KOPT-K1 (cell line): Measurements from ENCODE around the gene SORCS2.

ENCODE experiments used
- H3K27ac ChIP-seq: fragments of 200-600 bp; sonication (generic); 2 replicates; pipeline ENCODE4 v1.5.1; 2016; ENCODE audit warnings: antibody characterized with exemption, mild to moderate bottlenecking, low read depth, low read length; ENCODE audit not compliant: poor library complexity, severe bottlenecking
- H3K36me3 ChIP-seq: fragments of 200-600 bp; sonication (generic); 2 replicates; pipeline ENCODE4 v1.5.1; 2017; ENCODE audit warnings: antibody characterized with exemption, mild to moderate bottlenecking, low read length, moderate library complexity; ENCODE audit not compliant: insufficient read depth
- H3K9me3 ChIP-seq: fragments of 200-600 bp; sonication (generic); 2 replicates; pipeline ENCODE4 v1.5.1; 2017; ENCODE audit warnings: antibody characterized with exemption, low read length, mild to moderate bottlenecking; ENCODE audit not compliant: insufficient read depth, poor library complexity, severe bottlenecking

SORCS2 gene

DNA sequence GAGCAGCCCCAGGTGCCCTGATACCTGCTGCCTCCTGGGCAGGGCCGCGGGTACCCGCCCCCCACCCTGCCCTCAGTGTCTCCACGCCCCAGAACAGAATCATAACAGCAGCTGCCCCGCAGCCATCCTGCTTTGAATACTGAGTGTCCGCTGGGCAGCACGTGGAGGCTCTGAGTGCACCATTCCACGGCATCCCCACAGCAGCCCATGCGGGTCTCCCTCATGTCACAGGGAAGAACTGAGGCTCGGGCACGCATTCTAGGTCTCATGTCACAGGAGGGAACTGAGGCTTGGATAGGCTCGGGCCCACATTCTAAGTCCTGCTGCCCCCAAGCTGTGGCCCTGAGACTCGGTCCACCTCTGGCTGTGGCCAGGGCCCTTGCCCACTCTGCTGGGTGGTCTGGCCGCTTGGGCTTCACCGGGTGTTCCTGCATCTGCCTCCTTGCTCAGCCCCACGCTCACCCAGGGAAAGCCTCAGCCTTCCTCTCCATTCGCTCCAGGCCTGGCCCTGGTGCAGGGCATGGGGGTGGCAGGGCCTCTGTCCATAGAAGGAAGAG, 464.0 kb downstream of the SORCS2 start:
- Histone ChIP-seq H3K27ac (no peak overlapping the region), H3K36me3 (no peaks in the 10 kb centered on the region), H3K9me3 (no peaks in the 10 kb centered on the region)

- H3K36me3 ChIP-seq, result no peaks in the 10 kb centered on the region
- no peak overlapping the region for H3K27ac ChIP-seq
- no peaks in the 10 kb centered on the region for H3K9me3 ChIP-seq
These were observed 465.4 kb downstream of the SORCS2 start for GRCh38 chr4:7657545-7658297.

DNA sequence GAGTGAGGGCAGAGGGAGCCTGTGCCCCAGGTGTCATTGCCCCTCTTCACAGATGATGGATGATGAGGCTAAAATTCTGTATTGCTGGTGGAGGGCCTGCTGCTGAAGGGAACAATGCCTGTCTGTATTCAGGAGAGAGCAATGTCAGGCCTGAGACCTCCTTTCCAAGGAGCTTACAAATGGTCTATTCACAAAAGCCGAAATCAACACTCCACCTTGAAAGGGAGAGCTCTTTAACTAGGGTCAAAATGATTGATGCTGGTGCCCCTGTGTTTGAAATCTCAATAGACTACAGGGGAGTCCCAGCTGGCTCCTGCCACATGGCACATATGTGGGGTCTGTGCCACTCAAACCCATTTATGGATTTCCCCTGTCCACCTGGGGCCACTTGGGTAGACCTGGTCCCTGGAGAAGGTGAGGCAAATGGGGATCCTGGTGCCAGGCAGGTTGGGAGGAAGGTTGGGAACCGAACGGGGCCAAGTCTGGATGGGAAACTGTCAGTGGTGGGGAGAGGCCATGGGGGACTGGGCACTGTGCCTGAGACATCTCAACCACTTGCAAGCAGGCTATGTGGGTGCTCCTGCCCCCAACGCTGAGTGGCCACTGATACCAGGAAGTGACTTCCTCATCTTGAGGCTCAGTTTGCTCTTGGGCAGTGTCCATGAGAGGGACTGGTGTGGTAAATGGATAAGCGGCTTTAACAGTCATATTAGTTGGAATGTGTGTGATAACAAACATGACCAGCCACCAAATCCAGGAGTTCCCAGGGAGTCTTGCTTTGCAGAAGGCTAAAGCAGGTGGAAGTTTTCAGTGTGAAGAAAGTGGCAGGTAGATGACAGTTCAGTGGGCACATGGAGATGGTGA, 466.2 kb downstream of the SORCS2 start:
- Histone ChIP-seq H3K36me3 (no peaks in the 10 kb centered on the region), H3K27ac (no peak overlapping the region), H3K9me3 (no peaks in the 10 kb centered on the region)

- Histone ChIP-seq H3K9me3 (no peaks in the 10 kb centered on the region), H3K27ac (no peak overlapping the region), H3K36me3 (no peaks in the 10 kb centered on the region)
These were observed 467.3 kb downstream of the SORCS2 start for GRCh38 chr4:7659429-7660175.

DNA sequence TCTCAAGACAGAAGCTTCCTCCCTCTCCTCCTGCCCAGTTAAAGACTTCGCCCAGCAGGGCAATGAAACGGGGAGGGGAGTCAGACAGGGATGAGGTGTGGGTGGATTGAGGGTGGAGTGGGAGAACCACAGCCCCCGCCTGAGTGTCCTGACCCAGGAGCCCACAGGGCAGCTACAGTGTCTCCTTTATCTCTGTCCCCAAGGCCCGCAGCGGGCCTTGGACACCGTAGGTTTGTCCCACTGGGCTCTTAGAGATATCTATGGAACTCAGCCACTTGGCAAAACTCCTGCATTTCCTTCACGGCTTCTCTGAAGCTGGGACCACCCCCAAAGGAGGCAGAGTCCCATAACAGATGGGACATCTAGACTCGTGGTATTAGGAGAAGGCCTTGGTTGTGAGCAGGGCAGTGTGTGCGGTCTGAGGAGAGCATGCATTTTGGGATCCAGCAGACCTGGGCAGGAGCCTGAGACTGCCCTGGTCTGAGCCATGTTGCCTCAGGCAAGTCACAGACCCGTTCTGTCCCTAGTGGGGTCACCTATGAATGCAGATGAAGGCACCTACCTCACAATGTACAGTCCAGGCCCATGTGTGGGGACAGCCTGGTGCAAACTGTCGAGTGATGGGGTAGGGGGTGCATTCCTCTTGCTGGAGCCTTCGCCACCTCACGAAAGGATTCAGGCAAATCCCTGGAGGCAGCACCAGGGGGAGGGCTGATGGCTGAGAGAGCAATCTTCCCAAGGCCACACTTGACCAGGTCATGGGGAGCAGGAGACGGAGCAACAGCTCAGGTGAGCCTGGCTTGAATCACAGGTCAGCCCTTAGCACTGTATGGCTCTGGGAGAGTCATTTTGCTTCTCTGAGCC, 468.1 kb downstream of the SORCS2 start:
- H3K9me3 ChIP-seq, result no peaks in the 10 kb centered on the region
- no peaks in the 10 kb centered on the region for H3K36me3 ChIP-seq
- no peak overlapping the region for H3K27ac ChIP-seq

DNA sequence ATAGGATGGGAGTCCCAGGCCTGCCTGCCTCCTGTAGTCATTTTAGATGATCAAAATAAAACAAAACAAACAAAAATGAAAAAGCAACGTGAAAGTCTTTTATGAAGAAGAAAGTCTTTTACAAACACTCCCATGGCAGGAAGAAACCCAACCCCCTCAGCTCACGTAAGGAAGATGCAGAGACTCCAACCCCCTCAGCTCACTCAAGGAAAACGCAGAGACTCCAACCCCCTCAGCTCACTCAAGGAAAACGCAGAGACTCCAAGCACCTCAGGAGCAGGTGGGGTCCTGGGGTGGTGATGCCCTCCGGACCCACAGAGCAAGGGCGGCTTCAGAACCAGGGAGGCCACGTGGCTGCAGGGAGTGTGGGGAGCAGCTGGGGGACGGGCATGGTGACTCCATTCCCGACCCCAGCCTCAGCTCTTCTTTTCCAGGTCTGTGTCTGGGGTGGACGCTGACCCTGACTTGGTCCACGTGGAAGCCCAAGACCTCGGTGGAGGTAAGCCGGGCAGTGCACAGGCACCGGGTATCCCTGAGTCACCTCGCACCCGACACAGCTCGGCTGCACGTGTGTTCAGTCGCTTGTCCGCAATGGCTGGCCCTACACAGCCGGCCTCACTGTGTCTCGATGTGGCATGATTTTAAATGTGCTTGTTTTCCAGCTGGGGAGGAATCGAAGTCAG, 468.9 kb downstream of the SORCS2 start:
- H3K27ac ChIP-seq, result no peak overlapping the region
- no peaks in the 10 kb centered on the region for H3K36me3 ChIP-seq
- no peaks in the 10 kb centered on the region for H3K9me3 ChIP-seq

GRCh38 chr4:7661846-7662506, 469.6 kb downstream of the SORCS2 start:
- Histone ChIP-seq H3K36me3 (no peaks in the 10 kb centered on the region), H3K9me3 (no peaks in the 10 kb centered on the region), H3K27ac (no peak overlapping the region)

DNA sequence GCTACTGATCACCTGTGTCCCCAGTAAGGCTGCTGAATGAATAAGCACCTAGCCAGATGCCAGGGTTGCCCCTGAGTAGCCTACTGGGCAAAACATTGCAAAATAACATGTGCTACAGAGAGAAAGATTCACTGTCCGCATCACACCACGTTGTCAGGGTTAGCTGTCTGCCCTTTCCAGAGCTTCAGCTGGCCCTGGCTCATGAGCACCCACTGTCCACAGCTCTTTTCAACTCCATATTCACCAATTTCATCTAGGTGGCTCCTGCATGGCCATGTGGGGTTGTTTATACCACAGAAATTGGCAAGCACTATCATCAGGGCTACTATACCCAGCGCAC, 470.1 kb downstream of the SORCS2 start:
- H3K27ac ChIP-seq, result no peak overlapping the region
- H3K9me3 ChIP-seq, result no peaks in the 10 kb centered on the region
- no peaks in the 10 kb centered on the region for H3K36me3 ChIP-seq

GRCh38 chr4:7663075-7663541, 470.8 kb downstream of the SORCS2 start:
- Histone ChIP-seq H3K36me3 (no peaks in the 10 kb centered on the region), H3K27ac (no peak overlapping the region), H3K9me3 (no peaks in the 10 kb centered on the region)

DNA sequence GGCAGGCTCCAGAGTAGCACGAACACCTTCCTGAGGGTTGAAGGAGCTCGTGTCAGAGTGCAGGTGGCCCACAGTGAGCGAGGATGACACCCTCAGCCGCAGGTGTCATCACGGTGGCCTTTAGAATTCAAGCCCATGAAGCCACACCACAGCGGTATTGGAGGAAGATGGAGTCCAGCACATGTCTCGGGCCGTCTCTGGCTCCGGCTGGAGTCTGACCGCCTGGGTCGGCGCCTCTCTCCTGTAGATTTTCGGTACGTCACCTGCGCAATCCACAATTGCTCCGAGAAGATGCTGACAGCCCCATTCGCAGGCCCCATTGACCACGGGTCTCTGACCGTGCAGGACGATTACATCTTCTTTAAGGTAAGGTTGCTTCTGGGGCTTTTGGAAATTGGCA, 471.8 kb downstream of the SORCS2 start:
- no peaks in the 10 kb centered on the region for H3K36me3 ChIP-seq
- no peaks in the 10 kb centered on the region for H3K9me3 ChIP-seq
- no peak overlapping the region for H3K27ac ChIP-seq

- no peaks in the 10 kb centered on the region for H3K36me3 ChIP-seq
- no peak overlapping the region for H3K27ac ChIP-seq
- no peaks in the 10 kb centered on the region for H3K9me3 ChIP-seq
These were observed 473.0 kb downstream of the SORCS2 start for GRCh38 chr4:7665321-7665720.

DNA sequence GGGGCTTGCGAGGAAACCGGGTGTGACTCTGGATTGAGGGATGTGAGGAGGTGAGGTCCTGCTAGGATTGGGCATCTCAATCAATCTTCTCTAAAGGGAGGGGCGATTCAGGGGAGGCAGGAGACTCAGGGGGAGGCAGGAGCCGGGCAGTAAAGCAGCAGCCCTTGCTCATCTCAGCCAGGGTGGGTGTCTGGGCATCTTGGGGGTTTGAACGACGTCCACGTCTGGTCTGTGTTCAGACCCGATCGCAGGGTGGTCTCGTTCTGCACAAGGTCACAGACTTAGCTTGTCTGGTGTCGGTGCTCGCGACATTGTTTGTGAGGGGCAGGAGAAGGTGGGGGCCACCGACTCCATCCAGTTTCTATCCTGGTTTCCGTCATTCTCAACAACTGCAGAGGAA, 473.7 kb downstream of the SORCS2 start:
- H3K36me3 ChIP-seq, result no peaks in the 10 kb centered on the region

GRCh38 chr4:7666744-7667143, 474.4 kb downstream of the SORCS2 start:
- no peaks in the 10 kb centered on the region for H3K36me3 ChIP-seq
- peaks cover 8% of the 10 kb centered on the region for H3K9me3 ChIP-seq
- H3K27ac ChIP-seq, result no peak overlapping the region

More for the DNA sequence above, 473.7 kb downstream of the SORCS2 start:
- peaks cover 6% of the 10 kb centered on the region for H3K9me3 ChIP-seq
- no peak overlapping the region for H3K27ac ChIP-seq
